ENCODE results near the gene PWP1. TPM values are rescaled to one million over a fixed set of nuclear protein-coding genes. Genes with fewer than 3 reads are reported as not detected.
A peak's percentile ranks its signal among the peaks of the same experiment; 100 is the strongest.

The PWP1 gene
- total and polyA plus RNA-seq, 9 of the 15 experiments (the other 6 are each of a cell fraction or from before 2014, with no cell fraction given), result 61.6 to 401 (median 111) TPM

GRCh38 chr12:107760809-107761501 is 75.4 kb downstream of the PWP1 start, which contains the start of gene PRDM4 (continued):
- no peak for TF ChIP-seq ZNF23 (CRISPR knock-in tag; IDR thresholded peaks at IDR 0.05)
- no peak for TF ChIP-seq HDAC8 (tag; IDR thresholded peaks at IDR 0.05)
- no peak for TF ChIP-seq SRSF7 (optimal IDR thresholded peaks at IDR 0.05; ENCODE audit: low read depth, low read length)
- peak; percentile 53 for TF ChIP-seq CCNT2 (IDR thresholded peaks at IDR 0.05; ENCODE audit: borderline replicate concordance, extremely low read depth, insufficient read length, low read depth, low read length)
- no peak for TF ChIP-seq TAF9B (IDR thresholded peaks at IDR 0.05; ENCODE audit: partially characterized antibody)
- TF ChIP-seq POLR3A (IDR thresholded peaks at IDR 0.05; ENCODE audit: borderline replicate concordance, extremely low read depth, insufficient read depth, insufficient read length), result no peak
- no peak for TF ChIP-seq TFAM (CRISPR knock-in tag; conservative IDR thresholded peaks at IDR 0.05)
- TF ChIP-seq PREB (CRISPR knock-in tag; IDR thresholded peaks at IDR 0.05), result no peak
- no peak for TF ChIP-seq ZNF274 (IDR thresholded peaks at IDR 0.05; ENCODE audit: borderline replicate concordance, low read depth, low read length)
- TF ChIP-seq ZNF77 (CRISPR knock-in tag; IDR thresholded peaks at IDR 0.05), result no peak
- no peak for TF ChIP-seq STAT6 (CRISPR knock-in tag; IDR thresholded peaks at IDR 0.05)
- TF ChIP-seq ZBTB34 (CRISPR knock-in tag; IDR thresholded peaks at IDR 0.05), result no peak
- TF ChIP-seq ELF2 (CRISPR knock-in tag; IDR thresholded peaks at IDR 0.05), result peak; percentile 85
- TF ChIP-seq ELK3 (CRISPR knock-in tag; IDR thresholded peaks at IDR 0.05), result no peak
- no peak for TF ChIP-seq ZNF584 (CRISPR knock-in tag; IDR thresholded peaks at IDR 0.05; ENCODE audit: low read depth)
- TF ChIP-seq GABPB2 (CRISPR knock-in tag; conservative IDR thresholded peaks at IDR 0.05), result no peak
- no peak for TF ChIP-seq E2F4 (CRISPR knock-in tag; IDR thresholded peaks at IDR 0.05; ENCODE audit: low read depth)
- TF ChIP-seq ZNF445 (CRISPR knock-in tag; IDR thresholded peaks at IDR 0.05; ENCODE audit: low read depth), result no peak
- TF ChIP-seq KAT2B (IDR thresholded peaks at IDR 0.05; ENCODE audit: low read depth, low read length), result no peak
- no peak for TF ChIP-seq ZBED1 (IDR thresholded peaks at IDR 0.05)
- no peak for TF ChIP-seq PCBP2 (IDR thresholded peaks at IDR 0.05; ENCODE audit: low read depth, low read length, poor library complexity, severe bottlenecking)
